Measurements from ENCODE around the gene SLC6A19. TPM values are rescaled to one million over a fixed set of nuclear protein-coding genes. Genes with fewer than 3 reads are reported as not detected.
A peak's percentile ranks its signal among the peaks of the same experiment; 100 is the strongest.

The SLC6A19 gene
- polyA plus RNA-seq, 1 donor: 295 TPM

- Histone ChIP-seq H3K4me3 (ENCODE audit: low read length) (peak overlapping the region; percentile 62), H3K27me3 (ENCODE audit: control insufficient read depth, insufficient read depth, low read length) (no peaks in the 10 kb centered on the region), H3K36me3 (ENCODE audit: control insufficient read depth, insufficient read depth, low read length) (peaks cover 11% of the 10 kb centered on the region), H3K9me3 (ENCODE audit: control insufficient read depth, low read depth, low read length) (peaks cover 35% of the 10 kb centered on the region), H3K4me1 (ENCODE audit: control insufficient read depth, insufficient read depth, low read length) (peaks cover 87% of the 10 kb centered on the region), H3K27ac (ENCODE audit: low read length) (peak overlapping the region; percentile 91)
- no peak for DNase-seq
- WGBS (ENCODE audit: insufficient coverage, low lambda C conversion rate): no CpG with 5 or more reads among the region's 24 CpGs
Measured at GRCh38 chr5:1203311-1203967, 2.0 kb downstream of the SLC6A19 start.

DNA sequence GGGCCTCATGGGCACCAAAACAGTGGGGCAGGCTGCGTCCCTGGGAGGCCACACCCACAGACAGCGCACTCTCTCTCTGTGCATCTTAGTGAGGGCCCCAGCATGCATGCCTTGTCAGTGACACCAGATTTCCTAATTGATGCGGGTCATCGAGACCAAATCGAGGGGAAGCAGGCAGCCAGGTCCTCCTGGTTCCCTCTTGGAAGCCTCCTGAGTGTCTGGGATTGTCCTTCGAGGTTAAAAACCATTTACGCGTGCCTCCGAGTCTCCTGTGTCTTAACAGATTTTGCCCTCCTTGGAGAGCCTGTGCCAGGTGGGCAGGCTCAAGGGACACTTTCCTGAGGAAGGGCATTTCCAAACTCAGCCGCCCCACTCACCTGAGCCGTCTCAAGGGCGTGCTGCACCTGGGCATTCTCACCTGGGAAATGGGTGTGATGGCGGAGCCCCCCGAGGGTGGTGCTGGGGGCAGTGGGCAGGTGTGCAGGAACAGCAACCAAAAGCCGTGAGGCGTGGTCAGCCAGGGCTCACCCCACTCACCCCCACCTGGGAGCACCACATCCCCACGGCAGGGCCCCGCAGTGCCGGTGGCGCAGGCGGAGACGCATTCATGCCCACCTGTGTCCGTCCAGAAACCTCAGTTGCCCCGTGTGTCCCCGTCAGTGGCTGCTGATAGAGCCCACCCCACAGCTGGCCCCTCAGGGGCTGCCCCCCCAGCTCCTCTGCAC lies 2.7 kb downstream of the SLC6A19 start:
- H3K4me1 ChIP-seq (ENCODE audit: control insufficient read depth, insufficient read depth, low read length): peaks cover 89% of the 10 kb centered on the region
- peaks cover 14% of the 10 kb centered on the region for H3K36me3 ChIP-seq (ENCODE audit: control insufficient read depth, insufficient read depth, low read length)
- H3K27ac ChIP-seq (ENCODE audit: low read length): peak overlapping the region; percentile 91
- no peaks in the 10 kb centered on the region for H3K27me3 ChIP-seq (ENCODE audit: control insufficient read depth, insufficient read depth, low read length)
- WGBS (ENCODE audit: insufficient coverage, low lambda C conversion rate): no CpG with 5 or more reads among the region's 25 CpGs
- peak overlapping the region; percentile 62 for H3K4me3 ChIP-seq (ENCODE audit: low read length)
- H3K9me3 ChIP-seq (ENCODE audit: control insufficient read depth, low read depth, low read length): peaks cover 35% of the 10 kb centered on the region
- DNase-seq: no peak

DNA sequence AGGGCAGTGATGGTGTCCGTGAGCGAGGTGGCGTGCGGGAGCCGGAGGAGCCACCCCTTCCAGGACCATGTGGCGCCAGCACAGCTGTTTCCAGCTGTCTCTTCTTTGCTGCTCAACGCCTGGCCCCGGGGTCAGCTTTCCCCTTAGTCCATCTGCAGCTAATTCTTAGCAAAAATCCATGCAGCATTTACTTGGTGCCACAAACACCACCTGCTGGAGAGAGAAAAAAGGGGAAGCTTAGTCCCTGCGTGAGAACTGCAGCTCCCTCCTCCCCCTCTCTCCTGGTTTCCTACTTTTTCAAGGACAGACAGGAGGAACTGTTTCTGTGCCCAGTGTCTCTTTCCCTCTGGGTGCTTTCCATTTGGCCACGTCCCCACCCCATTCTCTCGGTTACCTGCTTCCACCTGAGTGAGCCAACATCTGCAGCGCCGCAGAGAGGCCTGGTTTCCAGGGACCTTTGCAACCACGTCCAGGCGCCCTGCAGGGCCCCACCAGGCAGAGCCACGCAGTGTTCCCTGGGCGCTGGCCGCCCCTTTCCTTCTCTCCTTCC lies 3.4 kb downstream of the SLC6A19 start:
- Histone ChIP-seq H3K9me3 (ENCODE audit: control insufficient read depth, low read depth, low read length) (peaks cover 35% of the 10 kb centered on the region), H3K4me1 (ENCODE audit: control insufficient read depth, insufficient read depth, low read length) (peaks cover 88% of the 10 kb centered on the region), H3K27ac (ENCODE audit: low read length) (peak overlapping the region; percentile 91), H3K4me3 (ENCODE audit: low read length) (peak overlapping the region; percentile 62), H3K36me3 (ENCODE audit: control insufficient read depth, insufficient read depth, low read length) (peaks cover 15% of the 10 kb centered on the region), H3K27me3 (ENCODE audit: control insufficient read depth, insufficient read depth, low read length) (no peaks in the 10 kb centered on the region)
- peak; percentile 69 to 85 for DNase-seq
- no CpG with 5 or more reads among the region's 18 CpGs for WGBS (ENCODE audit: insufficient coverage, low lambda C conversion rate)

- no CpG with 5 or more reads among the region's 11 CpGs for WGBS (ENCODE audit: insufficient coverage, low lambda C conversion rate)
- Histone ChIP-seq H3K27me3 (ENCODE audit: control insufficient read depth, insufficient read depth, low read length) (no peaks in the 10 kb centered on the region), H3K4me3 (ENCODE audit: low read length) (peak overlapping the region; percentile 62), H3K27ac (ENCODE audit: low read length) (peak overlapping the region; percentile 91), H3K4me1 (ENCODE audit: control insufficient read depth, insufficient read depth, low read length) (peaks cover 85% of the 10 kb centered on the region), H3K9me3 (ENCODE audit: control insufficient read depth, low read depth, low read length) (peaks cover 35% of the 10 kb centered on the region), H3K36me3 (ENCODE audit: control insufficient read depth, insufficient read depth, low read length) (peaks cover 22% of the 10 kb centered on the region)
- no peak for DNase-seq
Measured at GRCh38 chr5:1205255-1206180, 4.1 kb downstream of the SLC6A19 start.

GRCh38 chr5:1206521-1207412 lies 5.4 kb downstream of the SLC6A19 start:
- no CpG with 5 or more reads among the region's 49 CpGs for WGBS (ENCODE audit: insufficient coverage, low lambda C conversion rate)

GRCh38 chr5:1207555-1207954 lies 6.2 kb downstream of the SLC6A19 start:
- H3K27me3 ChIP-seq (ENCODE audit: control insufficient read depth, insufficient read depth, low read length): no peaks in the 10 kb centered on the region
- H3K4me1 ChIP-seq (ENCODE audit: control insufficient read depth, insufficient read depth, low read length): peaks cover 65% of the 10 kb centered on the region

More at GRCh38 chr5:1206521-1207412, 5.4 kb downstream of the SLC6A19 start:
- H3K36me3 ChIP-seq (ENCODE audit: control insufficient read depth, insufficient read depth, low read length): peaks cover 33% of the 10 kb centered on the region
- no peak overlapping the region for H3K27ac ChIP-seq (ENCODE audit: low read length)
- no peaks in the 10 kb centered on the region for H3K27me3 ChIP-seq (ENCODE audit: control insufficient read depth, insufficient read depth, low read length)
- DNase-seq: no peak
- H3K9me3 ChIP-seq (ENCODE audit: control insufficient read depth, low read depth, low read length): peaks cover 26% of the 10 kb centered on the region
- H3K4me1 ChIP-seq (ENCODE audit: control insufficient read depth, insufficient read depth, low read length): peaks cover 73% of the 10 kb centered on the region
- no peak overlapping the region for H3K4me3 ChIP-seq (ENCODE audit: low read length)

GRCh38 chr5:1208221-1208742 lies 6.9 kb downstream of the SLC6A19 start:
- Histone ChIP-seq H3K9me3 (ENCODE audit: control insufficient read depth, low read depth, low read length) (peaks cover 15% of the 10 kb centered on the region), H3K36me3 (ENCODE audit: control insufficient read depth, insufficient read depth, low read length) (peaks cover 40% of the 10 kb centered on the region), H3K27ac (ENCODE audit: low read length) (peak overlapping the region; percentile 62), H3K4me3 (ENCODE audit: low read length) (no peak overlapping the region), H3K27me3 (ENCODE audit: control insufficient read depth, insufficient read depth, low read length) (no peaks in the 10 kb centered on the region), H3K4me1 (ENCODE audit: control insufficient read depth, insufficient read depth, low read length) (peaks cover 59% of the 10 kb centered on the region)
- no peak for DNase-seq
- no CpG with 5 or more reads among the region's 17 CpGs for WGBS (ENCODE audit: insufficient coverage, low lambda C conversion rate)

More at GRCh38 chr5:1207555-1207954, 6.2 kb downstream of the SLC6A19 start:
- DNase-seq: no peak
- no CpG with 5 or more reads among the region's 6 CpGs for WGBS (ENCODE audit: insufficient coverage, low lambda C conversion rate)
- H3K9me3 ChIP-seq (ENCODE audit: control insufficient read depth, low read depth, low read length): peaks cover 23% of the 10 kb centered on the region
- H3K4me3 ChIP-seq (ENCODE audit: low read length): no peak overlapping the region
- peaks cover 40% of the 10 kb centered on the region for H3K36me3 ChIP-seq (ENCODE audit: control insufficient read depth, insufficient read depth, low read length)
- H3K27ac ChIP-seq (ENCODE audit: low read length): no peak overlapping the region

DNA sequence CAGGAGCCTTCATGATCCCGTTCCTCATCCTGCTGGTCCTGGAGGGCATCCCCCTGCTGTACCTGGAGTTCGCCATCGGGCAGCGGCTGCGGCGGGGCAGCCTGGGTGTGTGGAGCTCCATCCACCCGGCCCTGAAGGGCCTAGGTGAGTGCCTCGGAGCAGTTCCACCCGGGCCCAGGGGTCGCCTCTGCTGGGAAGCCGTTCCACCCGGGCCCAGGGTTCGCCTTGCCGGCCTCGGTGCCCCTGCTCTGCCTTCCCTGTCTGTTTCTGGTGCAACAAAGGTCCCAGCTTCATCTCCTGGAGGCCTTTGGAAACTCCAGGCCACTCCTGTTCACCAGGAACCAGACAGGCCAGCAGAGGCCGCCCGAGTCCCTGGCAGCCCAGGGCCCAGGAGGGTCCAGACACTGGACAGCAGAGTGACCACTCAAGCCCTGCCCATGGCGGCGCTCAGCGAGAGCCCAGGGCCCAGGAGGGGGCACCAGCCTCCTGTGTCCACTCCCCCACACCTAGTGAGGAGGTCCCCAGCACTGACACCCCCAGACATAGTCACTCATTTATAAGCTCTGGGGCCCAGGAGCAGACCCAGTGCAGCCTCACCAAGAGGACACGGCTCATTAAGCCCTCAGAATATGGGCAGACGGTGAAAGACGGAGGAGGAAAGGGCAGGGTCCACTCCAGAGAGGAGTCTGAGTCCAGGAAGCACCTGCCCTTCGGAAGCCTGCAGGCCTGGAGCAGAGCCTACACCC lies 7.5 kb downstream of the SLC6A19 start:
- H3K4me1 ChIP-seq (ENCODE audit: control insufficient read depth, insufficient read depth, low read length): peaks cover 55% of the 10 kb centered on the region
- DNase-seq: peak; percentile 66 to 82
- peaks cover 45% of the 10 kb centered on the region for H3K36me3 ChIP-seq (ENCODE audit: control insufficient read depth, insufficient read depth, low read length)
- no peaks in the 10 kb centered on the region for H3K27me3 ChIP-seq (ENCODE audit: control insufficient read depth, insufficient read depth, low read length)
- WGBS (ENCODE audit: insufficient coverage, low lambda C conversion rate): no CpG with 5 or more reads among the region's 24 CpGs
- H3K27ac ChIP-seq (ENCODE audit: low read length): peak overlapping the region; percentile 62
- no peak overlapping the region for H3K4me3 ChIP-seq (ENCODE audit: low read length)
- H3K9me3 ChIP-seq (ENCODE audit: control insufficient read depth, low read depth, low read length): peaks cover 14% of the 10 kb centered on the region

DNA sequence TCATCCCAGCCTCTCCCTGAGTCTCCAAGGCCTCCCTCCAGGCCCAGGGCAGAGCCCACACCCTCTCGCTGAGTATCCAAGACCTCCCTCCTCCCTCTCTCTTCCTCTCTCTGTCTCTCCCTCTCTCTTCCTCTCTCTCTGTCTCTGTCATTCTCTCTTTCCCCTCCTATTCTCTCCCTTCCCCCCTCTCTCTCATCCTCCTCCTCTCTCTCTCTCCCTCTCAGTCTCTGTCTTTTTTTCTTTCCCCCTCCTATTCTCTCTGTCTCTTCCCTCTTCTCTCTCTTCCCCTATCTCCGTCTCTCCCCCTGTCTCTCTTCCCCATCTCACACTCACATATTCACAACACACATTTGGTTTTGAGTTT lies 8.1 kb downstream of the SLC6A19 start:
- peaks cover 48% of the 10 kb centered on the region for H3K36me3 ChIP-seq (ENCODE audit: control insufficient read depth, insufficient read depth, low read length)
- no peak overlapping the region for H3K4me3 ChIP-seq (ENCODE audit: low read length)
- peaks cover 49% of the 10 kb centered on the region for H3K4me1 ChIP-seq (ENCODE audit: control insufficient read depth, insufficient read depth, low read length)
- no peaks in the 10 kb centered on the region for H3K27me3 ChIP-seq (ENCODE audit: control insufficient read depth, insufficient read depth, low read length)
- H3K9me3 ChIP-seq (ENCODE audit: control insufficient read depth, low read depth, low read length): peaks cover 13% of the 10 kb centered on the region
- WGBS (ENCODE audit: insufficient coverage, low lambda C conversion rate): 17% methylated on average over 1 of the region's 2 CpGs
- DNase-seq: no peak
- peak overlapping the region; percentile 20 for H3K27ac ChIP-seq (ENCODE audit: low read length)

Measured in large intestine (tissue), 3 donors.